HG02981 (cell line): ENCODE results near the gene KIT.

Experiments used
- ATAC-seq: cut with Tn5 transposase; IDR thresholded peaks from one replicate; pipeline ENCODE4 v1.9.1; 2021; ENCODE audit warnings: mild to moderate bottlenecking, moderate library complexity; ENCODE audit not compliant: unreplicated experiment

The KIT gene

GRCh38 chr4:54742636-54743399 is 85.1 kb downstream of the KIT start:
- no peak for ATAC-seq

- ATAC-seq, result no peak
Observed at GRCh38 chr4:54743562-54743961, 85.8 kb downstream of the KIT start.

GRCh38 chr4:54744487-54744886 is 86.7 kb downstream of the KIT start:
- ATAC-seq, result no peak

GRCh38 chr4:54745031-54745770 is 87.4 kb downstream of the KIT start:
- no peak for ATAC-seq

- ATAC-seq, result peak; percentile 73
Observed at GRCh38 chr4:54746218-54746617, 88.5 kb downstream of the KIT start.

- ATAC-seq, result no peak
Observed at GRCh38 chr4:54750341-54750740, 92.6 kb downstream of the KIT start.

- ATAC-seq, result no peak
Observed at GRCh38 chr4:54754394-54754793, 96.6 kb downstream of the KIT start.

GRCh38 chr4:54764476-54764875 is 106.7 kb downstream of the KIT start:
- ATAC-seq, result no peak

GRCh38 chr4:54767376-54767775 is 109.6 kb downstream of the KIT start:
- ATAC-seq, result no peak

GRCh38 chr4:54773022-54773421 is 115.3 kb downstream of the KIT start:
- no peak for ATAC-seq

GRCh38 chr4:54779036-54779435 is 121.3 kb downstream of the KIT start:
- no peak for ATAC-seq

- no peak for ATAC-seq
Observed at GRCh38 chr4:54779476-54780148, 121.9 kb downstream of the KIT start.

- no peak for ATAC-seq
Observed at GRCh38 chr4:54780149-54780495, 122.4 kb downstream of the KIT start.

GRCh38 chr4:54781756-54782155 is 124.0 kb downstream of the KIT start:
- no peak for ATAC-seq

- no peak for ATAC-seq
Observed at GRCh38 chr4:54783402-54784110, 125.8 kb downstream of the KIT start.

- ATAC-seq, result no peak
Observed at GRCh38 chr4:54784161-54784671, 126.5 kb downstream of the KIT start.
